Ovary (tissue), 9 donors: Measurements from ENCODE around the gene IL15. TPM values are rescaled to one million over a fixed set of nuclear protein-coding genes. Genes with fewer than 3 reads are reported as not detected.

ENCODE experiments used
- DNase-seq, 5 donors: peaks; one replicate each; pipeline ENCODE4 v3.0.0-alpha.2; 2019 to 2020
- H3K27ac ChIP-seq, 2 donors: fragments of 200-600 bp; one replicate each; pipeline versions ENCODE4 v1.5.1 to v1.8.0; 2019 to 2022
- H3K27me3 ChIP-seq: fragments of 200-600 bp; one replicate; pipeline ENCODE4 v1.8.0; 2022
- H3K36me3 ChIP-seq: fragments of 200-600 bp; sonication (generic); one replicate; pipeline ENCODE4 v1.5.1; 2019
- H3K4me1 ChIP-seq: one replicate; pipeline ENCODE4 v1.8.1; 2013; ENCODE audit warnings: mild to moderate bottlenecking, moderate library complexity; ENCODE audit not compliant: insufficient read depth
- H3K4me3 ChIP-seq: fragments of 200-600 bp; sonication (generic); one replicate; pipeline ENCODE4 v1.5.1; 2017
- H3K9me3 ChIP-seq, 2 donors: fragments of 200-600 bp in 1 of 2; sonication (generic) in 1 of 2; one replicate each; pipeline versions ENCODE4 v1.5.1 to v1.8.1; 2013 to 2019; ENCODE audit warnings: mild to moderate bottlenecking in 1 of 2, moderate library complexity in 1 of 2
- CTCF ChIP-seq, 3 donors: fragments of 450-650 bp in 2 of 3; fragments of 200-600 bp in 1 of 3; IDR thresholded peaks; one replicate each; pipeline versions ENCODE4 v1.5.1 to v1.8.0; 2016 to 2022; ENCODE audit warnings: antibody characterized with exemption in 3 of 3, mild to moderate bottlenecking in 1 of 3
- EP300 ChIP-seq: sonication (generic); formaldehyde crosslinking; IDR thresholded peaks from one replicate; pipeline ENCODE4 v1.6.1; 2017; ENCODE audit warnings: antibody characterized with exemption
- POLR2A ChIP-seq: fragments of 450-650 bp; IDR thresholded peaks from one replicate; pipeline ENCODE4 v1.6.1; 2017; ENCODE audit warnings: antibody characterized with exemption, mild to moderate bottlenecking, moderate library complexity
- intact Hi-C, 4 donors: fragments of 100-400 bp; cut with DNase I; formaldehyde crosslinking; loops; one replicate each; pipeline versions ENCODE4 v1.11.0 to v1.15.1; 2022 to 2023
- polyA plus RNA-seq, 2 donors: library from polyadenylated mRNA; stranded (reverse); fragments of 200-250 nt in 1 of 2; fragments of 350-450 nt in 1 of 2; fragmentation: Illumina TruSeq in 1 of 2; extraction: RNeasy Lipid Tissue Mini Kit (QIAGEN cat#74804) in 1 of 2; gene quantifications; one replicate each; pipeline ENCODE4 v1.2.3, GENCODE V29; 2013 to 2014
- total RNA-seq, 7 donors: library from RNA; depleted of rRNA in 2 of 7; stranded (reverse); fragments of >200 nt in 2 of 7; fragmentation: NEBNext Ultra II Directional in 3 of 7; extraction: Animal tissue kit (Norgen Biotek cat#: 25700) in 3 of 7; gene quantifications; one replicate each; pipeline versions ENCODE4 v1.1.0 to v1.2.4, GENCODE V29; 2016 to 2023
- donor health status: DM: no; HTN: no; CAD: no; lungs with moderate emphysema.
- donor health status: DM: no; HTN: no; CAD: no.
- donor health status: Bipolar disorder and iron deficiency.
- donor health status: DM: yes; HTN: yes; CAD: no.
- donor health status: DM: no; HTN: no; CAD: no.
- donor health status: DM: yes; HTN: yes; CAD: no.

The IL15 gene
- total and polyA plus RNA-seq, 9 donors, result 0.73 to 12.9 (median 1.1) TPM

DNA sequence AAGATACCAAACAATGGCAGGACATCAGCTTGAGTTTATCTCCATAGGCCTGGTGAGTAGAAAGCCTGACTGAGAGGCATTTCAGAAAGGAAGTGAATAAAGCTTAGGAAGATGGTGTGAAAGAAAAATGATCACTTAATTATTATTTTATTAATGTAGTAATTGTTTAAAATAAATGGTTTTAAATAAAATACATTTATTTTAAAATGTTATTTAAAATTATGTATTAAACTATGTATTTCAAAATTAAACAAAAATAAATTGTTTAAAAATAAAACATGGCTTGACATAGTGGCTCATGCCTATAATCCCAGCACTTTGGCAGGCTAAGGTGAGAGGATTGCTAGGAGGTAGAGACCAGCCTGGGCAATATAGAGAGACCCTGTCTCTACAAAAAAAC lies 145.8 kb downstream of the IL15 start:
- Histone ChIP-seq H3K36me3 (no peaks in the 10 kb centered on the region), H3K4me1 (no peaks in the 10 kb centered on the region), H3K27me3 (no peaks in the 10 kb centered on the region), H3K27ac (no peak overlapping the region), H3K4me3 (no peak overlapping the region), H3K9me3 (no peaks in the 10 kb centered on the region)
- DNase-seq, result no peak
- intact Hi-C loops, result no loop called here
- no peak for TF ChIP-seq EP300
- no peak for TF ChIP-seq POLR2A
- no peak for TF ChIP-seq CTCF (IDR thresholded peaks at IDR 0.05)
